HCT116 (cell line): ENCODE data around the gene SUSD4. TPM values are rescaled to one million over a fixed set of nuclear protein-coding genes. Genes with fewer than 3 reads are reported as not detected.

Experiments
- ATAC-seq: fragments of 200-7000 bp; cut with Tn5 transposase; 2 replicates; pipeline ENCODE4 v1.9.1; 2020; ENCODE audit warnings: mild to moderate bottlenecking, moderate library complexity
- BruUV-seq: library from RNA; stranded (reverse); fragments of 400-500 nt; replicated peaks from 2 replicates; lab custom pipeline; 2021; lab: Mats Ljungman, UMichigan
- CTCF ChIA-PET: fragments of 300-600 bp; sonication (Branson Sonifier 250); formaldehyde crosslinking; loops from one replicate; lab custom pipeline; 2021; ENCODE audit warnings: antibody characterized with exemption; lab: Charles Lee
- POLR2A ChIA-PET: fragments of 300-600, 350-600 bp; sonication (Branson Sonifier 250); formaldehyde crosslinking; loops from one replicate; lab custom pipeline; 2021; ENCODE audit warnings: antibody characterized with exemption; lab: Charles Lee
- RAD21 ChIA-PET, 2 experiments: fragments of 300-600 bp; sonication (Branson Sonifier 250); formaldehyde crosslinking; loops; one replicate each; lab custom pipeline; 2023; ENCODE audit warnings: low total read pairs in 2 of 2; ENCODE audit not compliant: uncharacterized antibody in 2 of 2, unreplicated experiment in 2 of 2, low non-redundant PET in 1 of 2; lab: Charles Lee
- DNase-seq: peaks from one replicate; pipeline ENCODE4 v3.0.0-alpha.2; 2010; ENCODE audit warnings: low read depth, low spot score
- H2AFZ ChIP-seq: fragments of 200-600 bp; shearing (Covaris generic), sonication (generic); 2 replicates; pipeline ENCODE4 v1.6.1; 2017; ENCODE audit warnings: low read depth, mixed run types, mixed read lengths, antibody characterized with exemption, low read length; ENCODE audit not compliant: poor library complexity, severe bottlenecking
- H3K27ac ChIP-seq: 2 replicates; pipeline ENCODE4 v1.5.1; 2012; ENCODE audit warnings: low read depth, low read length
- H3K27me3 ChIP-seq: fragments of 200-600 bp; sonication (generic); 2 replicates; pipeline ENCODE4 v1.6.1; 2016; ENCODE audit warnings: mixed run types, low read length, mixed read lengths; ENCODE audit not compliant: insufficient read depth
- H3K36me3 ChIP-seq, 2 experiments: fragments of 200-500 bp in 1 of 2; fragments of 200-600 bp in 1 of 2; sonication (Bioruptor generic) in 1 of 2; sonication (generic) in 1 of 2; 2 replicates each; pipeline versions ENCODE4 v1.5.1 to v1.6.1; 2014 to 2016; ENCODE audit warnings: low read length in 2 of 2, inconsistent platforms in 1 of 2, mixed read lengths in 1 of 2, mixed run types in 1 of 2; ENCODE audit not compliant: insufficient read depth in 2 of 2, control insufficient read depth in 1 of 2
- H3K4me1 ChIP-seq, 2 experiments: fragments of 200-600 bp in 1 of 2; sonication (generic) in 1 of 2; 2 replicates each; pipeline versions ENCODE4 v1.5.1 to v1.6.1; 2012 to 2017; ENCODE audit warnings: low read length in 2 of 2, inconsistent platforms in 1 of 2, mild to moderate bottlenecking in 1 of 2, mixed read lengths in 1 of 2, mixed run types in 1 of 2, moderate library complexity in 1 of 2; ENCODE audit not compliant: insufficient read depth in 2 of 2, control insufficient read depth in 1 of 2
- H3K4me2 ChIP-seq: fragments of 200-600 bp; sonication (generic); 2 replicates; pipeline ENCODE4 v1.6.1; 2017; ENCODE audit warnings: mixed run types, low read length, mixed read lengths
- H3K4me3 ChIP-seq, 2 experiments: fragments of 200-600 bp in 1 of 2; sonication (generic) in 1 of 2; replicated peaks in 1 of 2; 2 replicates each; pipeline ENCODE4 v1.5.1; 2011 to 2016; ENCODE audit warnings: low read length in 2 of 2, control low read depth in 1 of 2, low read depth in 1 of 2, mild to moderate bottlenecking in 1 of 2, mixed read lengths in 1 of 2, mixed run types in 1 of 2
- H3K79me2 ChIP-seq: fragments of 200-600 bp; sonication (generic); 2 replicates; pipeline ENCODE4 v1.6.1; 2017; ENCODE audit warnings: mild to moderate bottlenecking, mixed run types, low read length, moderate library complexity, mixed read lengths; ENCODE audit not compliant: insufficient read depth
- H3K9ac ChIP-seq: fragments of 200-600 bp; sonication (generic); 2 replicates; pipeline ENCODE4 v1.6.1; 2016; ENCODE audit warnings: low read length, mixed read lengths
- H3K9me2 ChIP-seq: fragments of 200-600 bp; sonication (generic), shearing (Covaris generic); 2 replicates; pipeline ENCODE4 v1.6.1; 2017; ENCODE audit warnings: mixed run types, mild to moderate bottlenecking, moderate library complexity; ENCODE audit not compliant: insufficient read depth
- H3K9me3 ChIP-seq, 2 experiments: fragments of 200-500 bp in 1 of 2; fragments of 200-600 bp in 1 of 2; sonication (Bioruptor generic) in 1 of 2; sonication (generic) in 1 of 2; 2 replicates each; pipeline ENCODE4 v1.6.1; 2014 to 2017; ENCODE audit warnings: low read length in 2 of 2, mixed read lengths in 2 of 2, inconsistent platforms in 1 of 2, low read depth in 1 of 2, mild to moderate bottlenecking in 1 of 2, mixed run types in 1 of 2, moderate library complexity in 1 of 2; ENCODE audit not compliant: control insufficient read depth in 1 of 2, insufficient read depth in 1 of 2
- H4K20me1 ChIP-seq: fragments of 200-600 bp; sonication (generic), shearing (Covaris generic); 2 replicates; pipeline ENCODE4 v1.6.1; 2017; ENCODE audit warnings: mixed run types, mild to moderate bottlenecking, moderate library complexity; ENCODE audit not compliant: insufficient read depth
- FOSL1 ChIP-seq: IDR thresholded peaks from 2 replicates; pipeline ENCODE4 v1.6.1; 2012; ENCODE audit warnings: low read depth
- POLR2AphosphoS5 ChIP-seq: IDR thresholded peaks from 2 replicates; pipeline ENCODE4 v1.6.1; 2011; ENCODE audit warnings: mild to moderate bottlenecking, low read depth, low read length, moderate library complexity
- RAD21 ChIP-seq: IDR thresholded peaks from 2 replicates; pipeline ENCODE4 v1.6.1; 2012; ENCODE audit warnings: low read depth, mild to moderate bottlenecking
- SIN3A ChIP-seq: IDR thresholded peaks from 2 replicates; pipeline ENCODE4 v1.6.1; 2012; ENCODE audit warnings: low read depth
- SP1 ChIP-seq: IDR thresholded peaks from 2 replicates; pipeline ENCODE4 v1.6.1; 2012; ENCODE audit warnings: low read depth
- TCF7L2 ChIP-seq: IDR thresholded peaks from 2 replicates; pipeline ENCODE4 v1.7.0; 2011; ENCODE audit warnings: borderline replicate concordance, inconsistent platforms; ENCODE audit not compliant: insufficient read depth, insufficient read length; ENCODE audit errors: extremely low read depth
- ZFX ChIP-seq: fragments of 450-650 bp; IDR thresholded peaks from 2 replicates; pipeline ENCODE4 v1.6.1; 2017
- intact Hi-C: fragments of 100-400 bp; cut with micrococcal nuclease; formaldehyde crosslinking; loops from 2 replicates; pipeline ENCODE4 v1.10.0; 2022
- total RNA-seq: library from RNA; stranded (reverse); gene quantifications from one replicate; pipeline ENCODE4 v1.2.1, GENCODE V29; 2021; ENCODE audit not compliant: unreplicated experiment
- TF ChIP-seq, protein P1 (sequence below): IDR thresholded peaks from 2 replicates; pipeline ENCODE4 v1.6.1; 2012

Gene SUSD4
- total RNA-seq, 1 experiment from 2014 or later = 0.59 TPM

DNA sequence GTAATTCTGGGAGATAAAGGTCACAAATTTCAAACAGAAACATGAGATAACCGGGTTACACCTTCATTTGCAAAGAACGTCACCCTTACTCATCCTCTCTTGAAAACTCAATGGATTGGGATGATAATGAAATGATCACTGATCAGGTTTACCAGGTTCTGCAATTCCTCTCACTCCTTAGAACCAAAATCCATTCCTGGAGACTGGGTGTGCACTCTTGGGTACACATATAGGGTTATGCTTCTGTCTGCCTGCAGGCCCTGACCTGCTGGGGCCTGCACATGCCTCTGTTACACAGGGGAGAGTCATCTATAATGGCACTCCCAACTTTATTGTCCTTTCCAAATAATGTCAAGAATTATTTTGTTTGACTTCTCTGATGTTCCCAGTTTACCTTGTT lies 8.3 kb downstream of the SUSD4 start:
- CTCF ChIA-PET = no interaction called here

GRCh38 chr1:223353939-223354338 lies 10.0 kb downstream of the SUSD4 start:
- peaks cover 32% of the 10 kb centered on the region for H3K27me3 ChIP-seq
- RAD21 ChIA-PET = no interaction called here
- TF ChIP-seq SIN3A (no peak), SP1 (no peak), TCF7L2 (no peak)
- TF ChIP-seq, protein P1, sequence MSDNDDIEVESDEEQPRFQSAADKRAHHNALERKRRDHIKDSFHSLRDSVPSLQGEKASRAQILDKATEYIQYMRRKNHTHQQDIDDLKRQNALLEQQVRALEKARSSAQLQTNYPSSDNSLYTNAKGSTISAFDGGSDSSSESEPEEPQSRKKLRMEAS = no peak
- TF ChIP-seq, all 23 proteins: peak for 0
- BruUV-seq = no TSS peak
- Histone ChIP-seq H3K9me2 (no peaks in the 10 kb centered on the region), H3K79me2 (no peaks in the 10 kb centered on the region), H3K27ac (no peak overlapping the region), H3K36me3 (no peaks in the 10 kb centered on the region), H3K4me1 (no peaks in the 10 kb centered on the region), H3K9me3 (no peaks in the 10 kb centered on the region), H3K4me3 (no peak overlapping the region), H2AFZ (no peak overlapping the region), H3K9ac (no peak overlapping the region), H4K20me1 (no peaks in the 10 kb centered on the region), H3K4me2 (no peak overlapping the region)
- DNase-seq = no peak
- ChIA-PET CTCF (no interaction called here), POLR2A (no interaction called here)
- ATAC-seq = no peak
- intact Hi-C loops = no loop called here

More for the DNA sequence above, 8.3 kb downstream of the SUSD4 start:
- RAD21 ChIA-PET = no interaction called here
- intact Hi-C loops = no loop called here
- Histone ChIP-seq H3K9me3 (no peaks in the 10 kb centered on the region), H2AFZ (no peak overlapping the region), H3K27me3 (peaks cover 40% of the 10 kb centered on the region), H3K4me3 (no peak overlapping the region), H3K9me2 (no peaks in the 10 kb centered on the region), H3K79me2 (no peaks in the 10 kb centered on the region), H3K4me2 (no peak overlapping the region), H3K27ac (no peak overlapping the region), H3K36me3 (no peaks in the 10 kb centered on the region), H4K20me1 (no peaks in the 10 kb centered on the region), H3K9ac (no peak overlapping the region), H3K4me1 (no peaks in the 10 kb centered on the region)
- BruUV-seq = no TSS peak
- no peak for TF ChIP-seq SIN3A
- no peak for TF ChIP-seq ZFX
- no peak for TF ChIP-seq FOSL1
- no peak for TF ChIP-seq POLR2AphosphoS5
- no peak for TF ChIP-seq RAD21
- DNase-seq (no peak), ATAC-seq (no peak)
- POLR2A ChIA-PET = no interaction called here
